Measurements from ENCODE around the gene OR52A5.
"Not testable (repeated sequence)": the region's sequence is repeated elsewhere in the genome, so short reads cannot be mapped to it uniquely, and the experiment has no call there.

OR52A5 gene

GRCh38 chr11:5153574-5154431, 15.6 kb upstream of the OR52A5 start:
- H3K27ac ChIP-seq = no peak overlapping the region
- no peak for TF ChIP-seq ZFX (IDR thresholded peaks at IDR 0.05)
- no peak for TF ChIP-seq CTCF (conservative IDR thresholded peaks at IDR 0.05)

- H3K27ac ChIP-seq = no peak overlapping the region
- no peak for TF ChIP-seq CTCF (conservative IDR thresholded peaks at IDR 0.05)
- TF ChIP-seq ZFX (IDR thresholded peaks at IDR 0.05) = no peak
Observed at GRCh38 chr11:5151713-5152153, 13.6 kb upstream of the OR52A5 start.

- not testable (repeated sequence) for H3K27ac ChIP-seq
Observed at GRCh38 chr11:5144206-5144605, 6.0 kb upstream of the OR52A5 start.

- no peak overlapping the region for H3K27ac ChIP-seq
- TF ChIP-seq ZFX (IDR thresholded peaks at IDR 0.05) (no peak), CTCF (conservative IDR thresholded peaks at IDR 0.05) (no peak)
Observed at GRCh38 chr11:5137014-5137413, 1.1 kb downstream of the OR52A5 start.

GRCh38 chr11:5136261-5136660, 1.9 kb downstream of the OR52A5 start:
- TF ChIP-seq CTCF (conservative IDR thresholded peaks at IDR 0.05) = no peak
- no peak for TF ChIP-seq ZFX (IDR thresholded peaks at IDR 0.05)
- no peak overlapping the region for H3K27ac ChIP-seq

- no peak overlapping the region for H3K27ac ChIP-seq
- TF ChIP-seq CTCF (conservative IDR thresholded peaks at IDR 0.05) = no peak
- TF ChIP-seq ZFX (IDR thresholded peaks at IDR 0.05) = no peak
Observed at GRCh38 chr11:5131584-5132335, 6.4 kb downstream of the OR52A5 start.

GRCh38 chr11:5129457-5129877, 8.7 kb downstream of the OR52A5 start:
- TF ChIP-seq ZFX (IDR thresholded peaks at IDR 0.05) = no peak
- no peak for TF ChIP-seq CTCF (conservative IDR thresholded peaks at IDR 0.05)
- no peak overlapping the region for H3K27ac ChIP-seq
